Mucosa of stomach (tissue), 1 donor: ENCODE measurements around the gene DHX35.
A peak's percentile ranks its signal among the peaks of the same experiment; 100 is the strongest.

Source experiments
- H3K27me3 ChIP-seq: one replicate; pipeline ENCODE4 v1.7.0; 2013; ENCODE audit warnings: mild to moderate bottlenecking, low read length; ENCODE audit not compliant: control insufficient read depth, insufficient read depth
- H3K36me3 ChIP-seq: one replicate; pipeline ENCODE4 v1.7.0; 2013; ENCODE audit warnings: low read length; ENCODE audit not compliant: control insufficient read depth, insufficient read depth
- H3K4me1 ChIP-seq: one replicate; pipeline ENCODE4 v1.7.0; 2013; ENCODE audit warnings: mild to moderate bottlenecking, low read length; ENCODE audit not compliant: control insufficient read depth, insufficient read depth
- H3K4me3 ChIP-seq: one replicate; pipeline ENCODE4 v1.7.0; 2013; ENCODE audit warnings: low read length
- H3K9ac ChIP-seq: one replicate; pipeline ENCODE4 v1.7.0; 2013; ENCODE audit warnings: mild to moderate bottlenecking, low read length, moderate library complexity
- H3K9me3 ChIP-seq: one replicate; pipeline ENCODE4 v1.7.0; 2013; ENCODE audit warnings: mild to moderate bottlenecking, low read length, moderate library complexity; ENCODE audit not compliant: control insufficient read depth
- donor health status: Pancreatic carcinoma.

Gene DHX35

GRCh38 chr20:39039261-39039660 is 77.1 kb downstream of the DHX35 start:
- no peak overlapping the region for H3K9ac ChIP-seq
- H3K9me3 ChIP-seq, result no peaks in the 10 kb centered on the region
- no peaks in the 10 kb centered on the region for H3K4me1 ChIP-seq
- peaks cover 13% of the 10 kb centered on the region for H3K36me3 ChIP-seq
- no peak overlapping the region for H3K4me3 ChIP-seq
- H3K27me3 ChIP-seq, result no peaks in the 10 kb centered on the region

- Histone ChIP-seq H3K27me3 (no peaks in the 10 kb centered on the region), H3K9me3 (no peaks in the 10 kb centered on the region), H3K4me3 (no peak overlapping the region), H3K4me1 (no peaks in the 10 kb centered on the region), H3K9ac (no peak overlapping the region), H3K36me3 (peaks cover 13% of the 10 kb centered on the region)
Measured at GRCh38 chr20:39040116-39040515, 78.0 kb downstream of the DHX35 start.

- H3K9me3 ChIP-seq, result no peaks in the 10 kb centered on the region
- H3K36me3 ChIP-seq, result peaks cover 13% of the 10 kb centered on the region
- H3K27me3 ChIP-seq, result no peaks in the 10 kb centered on the region
- H3K4me3 ChIP-seq, result no peak overlapping the region
- H3K4me1 ChIP-seq, result no peaks in the 10 kb centered on the region
- no peak overlapping the region for H3K9ac ChIP-seq
Measured at GRCh38 chr20:39041067-39041466, 78.9 kb downstream of the DHX35 start.

DNA sequence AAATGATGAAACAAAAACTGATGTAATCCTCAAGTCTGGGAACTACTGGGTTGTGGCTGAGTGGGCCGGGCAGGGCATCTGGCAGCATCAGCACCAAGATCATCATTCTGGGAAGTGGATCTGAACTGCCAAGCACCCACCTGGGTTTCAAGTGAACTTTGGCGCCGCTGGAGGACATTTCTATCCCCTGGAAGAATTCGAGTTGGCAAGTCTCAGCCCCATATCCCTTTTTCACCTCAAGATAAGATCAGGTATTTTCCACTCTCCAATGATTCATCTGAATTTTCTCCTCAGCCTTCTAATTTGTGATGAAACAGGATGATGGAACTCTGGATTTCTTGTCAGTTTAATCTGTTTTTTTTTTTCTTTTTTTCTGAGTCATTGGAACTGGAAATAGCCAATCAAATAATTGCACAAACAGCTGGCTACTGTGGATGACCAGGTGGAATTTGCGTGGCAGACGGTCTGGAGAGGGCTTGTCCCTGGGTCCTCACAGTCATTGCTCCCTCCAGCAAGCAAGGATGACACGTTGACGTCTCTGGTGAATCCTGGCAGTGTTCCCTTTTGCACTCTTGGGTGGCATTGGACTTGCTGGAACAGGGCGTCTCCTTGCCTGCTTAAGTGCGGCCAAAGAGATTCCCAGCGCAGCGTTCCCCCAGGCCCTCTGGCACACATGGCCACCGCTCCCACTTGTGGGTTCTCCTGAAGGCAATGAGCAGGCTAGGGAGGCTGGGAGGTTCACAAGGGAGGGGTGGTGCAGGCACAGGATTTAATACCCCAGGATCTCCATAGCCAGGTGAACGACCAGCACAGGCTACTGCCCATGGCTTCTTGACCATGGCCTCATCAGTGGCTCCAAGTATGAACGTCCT is 80.4 kb downstream of the DHX35 start:
- no peak overlapping the region for H3K9ac ChIP-seq
- H3K4me3 ChIP-seq, result no peak overlapping the region
- H3K36me3 ChIP-seq, result peaks cover 13% of the 10 kb centered on the region
- H3K9me3 ChIP-seq, result no peaks in the 10 kb centered on the region
- H3K27me3 ChIP-seq, result no peaks in the 10 kb centered on the region
- no peaks in the 10 kb centered on the region for H3K4me1 ChIP-seq

DNA sequence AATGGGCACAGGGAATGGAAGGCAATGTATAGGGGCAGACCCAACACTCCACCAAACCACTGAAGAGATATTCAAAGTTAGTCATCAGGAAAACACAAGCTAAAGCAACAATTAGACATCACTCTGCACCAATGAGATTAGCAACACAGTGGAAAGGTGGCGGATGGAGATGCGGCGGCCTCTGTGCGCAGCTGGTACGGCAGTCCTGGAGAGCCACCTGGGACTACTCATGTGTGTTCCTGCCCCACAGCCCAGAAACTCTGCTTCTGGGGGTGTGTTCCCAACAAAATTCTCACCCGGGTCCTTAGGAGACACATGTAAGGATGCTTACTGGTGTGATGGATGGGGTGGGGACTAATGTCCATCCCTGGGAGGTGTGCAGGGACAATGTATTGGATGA is 82.4 kb downstream of the DHX35 start:
- Histone ChIP-seq H3K36me3 (peaks cover 7% of the 10 kb centered on the region), H3K27me3 (no peaks in the 10 kb centered on the region), H3K9me3 (no peaks in the 10 kb centered on the region), H3K4me1 (no peaks in the 10 kb centered on the region), H3K4me3 (no peak overlapping the region), H3K9ac (no peak overlapping the region)

DNA sequence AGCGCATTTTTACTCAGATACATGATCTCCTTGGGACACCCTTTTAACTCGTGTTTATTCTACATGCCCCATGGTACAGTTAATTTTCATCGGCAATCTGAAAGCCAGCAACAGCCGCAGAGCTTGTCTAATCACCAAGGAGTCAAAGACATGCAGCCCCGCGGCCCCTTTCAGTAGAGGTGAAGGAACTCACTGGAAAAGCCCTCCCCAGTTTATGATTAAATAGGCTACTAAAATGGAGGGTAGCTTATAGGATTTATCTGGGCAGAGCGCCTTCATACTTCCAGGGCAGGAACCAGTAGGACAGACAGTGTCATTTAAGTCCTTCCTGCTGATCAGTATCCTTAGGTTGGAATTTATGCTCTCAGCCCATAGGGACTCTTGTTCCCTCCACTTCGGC is 83.5 kb downstream of the DHX35 start:
- Histone ChIP-seq H3K36me3 (peaks cover 3% of the 10 kb centered on the region), H3K4me1 (peaks cover 6% of the 10 kb centered on the region)

DNA sequence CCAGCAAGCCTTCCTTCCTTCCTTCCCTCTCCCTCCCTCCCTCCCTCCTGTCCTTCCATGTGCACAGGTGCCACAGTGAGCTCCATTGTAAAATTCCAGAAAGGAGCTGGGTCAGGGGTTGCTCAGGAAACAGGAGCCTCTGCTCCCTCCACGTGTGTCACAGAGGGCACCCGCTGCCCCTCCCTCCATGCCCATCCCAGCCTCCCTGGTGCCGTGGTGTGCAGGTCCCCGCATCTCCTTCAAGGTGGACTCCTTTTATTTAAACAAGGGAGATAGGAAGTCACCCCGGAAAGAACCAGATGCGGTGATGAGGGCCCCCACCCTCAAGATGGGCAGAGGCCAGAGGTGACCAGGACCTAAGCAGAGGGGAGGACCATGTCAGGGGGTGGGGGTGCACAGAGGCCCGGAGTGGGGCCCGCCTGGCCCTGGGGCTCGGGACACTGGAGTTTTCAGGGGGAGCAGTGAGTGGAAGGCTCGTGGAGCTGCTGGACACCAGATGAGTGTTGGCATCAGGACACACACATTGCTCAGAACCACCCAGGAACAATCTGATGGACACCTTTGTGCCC is 85.4 kb downstream of the DHX35 start:
- Histone ChIP-seq H3K4me1 (peaks cover 6% of the 10 kb centered on the region), H3K9ac (no peak overlapping the region), H3K9me3 (no peaks in the 10 kb centered on the region), H3K27me3 (no peaks in the 10 kb centered on the region), H3K4me3 (no peak overlapping the region), H3K36me3 (peaks cover 3% of the 10 kb centered on the region)

More for the DNA sequence above, 83.5 kb downstream of the DHX35 start:
- Histone ChIP-seq H3K4me3 (no peak overlapping the region), H3K9me3 (no peaks in the 10 kb centered on the region), H3K9ac (no peak overlapping the region), H3K27me3 (no peaks in the 10 kb centered on the region)

DNA sequence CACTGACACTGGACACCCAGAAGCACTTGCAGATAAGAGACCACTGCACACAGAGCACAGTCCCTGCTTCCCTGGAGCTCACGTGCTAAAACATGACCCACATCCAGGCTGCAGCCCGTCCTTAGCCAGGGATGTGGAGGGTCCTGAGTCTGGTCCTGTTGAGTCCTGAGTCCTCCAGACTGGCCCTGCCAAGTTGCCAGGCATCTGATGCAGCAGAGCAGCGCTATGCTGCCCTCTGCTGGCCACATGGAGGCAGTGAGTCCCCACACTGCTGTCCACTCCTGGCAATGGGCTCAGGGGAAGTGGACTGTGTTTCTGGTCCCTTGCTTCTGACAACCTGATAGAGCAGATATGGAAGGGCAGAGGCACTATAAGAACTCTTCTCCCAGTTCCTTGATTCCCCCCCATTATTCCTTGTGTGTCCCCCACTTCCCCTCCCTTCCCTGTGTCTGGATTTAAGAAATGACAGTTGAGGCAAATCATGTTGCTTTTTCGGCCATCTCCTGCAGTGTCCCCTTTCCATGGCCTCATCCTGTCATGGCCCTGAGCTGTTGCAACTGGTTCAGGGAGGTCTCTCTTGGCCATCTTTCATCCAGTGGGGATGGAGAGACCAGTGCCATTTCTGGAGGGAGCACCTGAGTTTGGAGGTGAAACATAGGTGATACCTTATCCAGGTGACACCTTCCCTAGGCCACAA is 86.0 kb downstream of the DHX35 start:
- Histone ChIP-seq H3K9me3 (no peaks in the 10 kb centered on the region), H3K36me3 (no peaks in the 10 kb centered on the region), H3K4me3 (no peak overlapping the region), H3K4me1 (peaks cover 6% of the 10 kb centered on the region), H3K27me3 (no peaks in the 10 kb centered on the region), H3K9ac (no peak overlapping the region)

GRCh38 chr20:39049148-39049547 is 87.0 kb downstream of the DHX35 start:
- Histone ChIP-seq H3K9me3 (no peaks in the 10 kb centered on the region), H3K9ac (peak overlapping the region; percentile 90), H3K36me3 (no peaks in the 10 kb centered on the region), H3K4me3 (no peak overlapping the region), H3K27me3 (no peaks in the 10 kb centered on the region), H3K4me1 (peaks cover 6% of the 10 kb centered on the region)

DNA sequence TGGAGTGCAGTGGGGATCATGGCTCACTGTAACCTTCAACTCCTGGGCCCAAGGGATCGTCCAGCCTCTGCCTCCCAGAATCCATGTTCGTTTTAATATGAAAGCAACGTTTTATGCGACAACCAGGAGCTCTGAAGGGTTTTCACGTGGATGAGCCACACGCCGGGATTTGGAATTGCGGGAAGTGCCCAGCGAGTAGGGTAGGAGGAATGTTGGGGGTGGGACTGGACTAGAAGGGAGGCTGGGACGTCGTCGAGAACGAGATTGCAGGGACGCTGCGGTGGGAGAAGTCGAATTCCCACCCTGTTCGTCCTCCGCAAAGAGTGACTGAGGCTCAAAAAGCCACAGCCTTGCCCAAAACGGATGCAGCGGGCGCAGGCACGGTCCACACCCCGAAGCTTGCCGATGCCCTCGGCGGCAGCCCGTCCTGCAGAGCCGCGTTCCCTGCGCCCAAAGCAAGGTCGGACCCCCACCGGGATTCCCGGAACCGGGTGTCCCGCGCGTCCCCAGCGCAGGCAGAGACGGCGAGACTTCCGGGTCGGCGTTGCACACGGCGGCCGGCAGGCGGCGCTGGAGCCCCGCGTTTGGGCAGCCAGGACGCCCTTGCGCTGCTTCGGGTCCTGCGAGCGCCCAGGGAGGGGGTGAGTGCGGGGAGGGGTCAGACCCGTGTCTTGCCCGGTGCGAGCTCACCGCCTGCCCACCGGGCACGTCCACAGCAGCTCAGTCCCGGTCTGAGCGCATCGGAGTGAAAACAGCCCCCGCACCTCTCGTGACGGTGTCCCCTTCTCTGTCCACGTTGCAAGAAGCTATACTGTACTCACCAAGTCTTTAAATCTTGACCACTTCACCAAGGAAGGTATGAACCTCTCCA is 87.8 kb downstream of the DHX35 start:
- H3K4me1 ChIP-seq, result peaks cover 6% of the 10 kb centered on the region
- peak overlapping the region; percentile 91 for H3K4me3 ChIP-seq
- H3K36me3 ChIP-seq, result no peaks in the 10 kb centered on the region
- H3K9me3 ChIP-seq, result no peaks in the 10 kb centered on the region
- H3K27me3 ChIP-seq, result no peaks in the 10 kb centered on the region
- H3K9ac ChIP-seq, result peak overlapping the region; percentile 90

GRCh38 chr20:39050555-39050902 is 88.4 kb downstream of the DHX35 start:
- Histone ChIP-seq H3K4me1 (peaks cover 6% of the 10 kb centered on the region), H3K4me3 (peak overlapping the region; percentile 91), H3K36me3 (no peaks in the 10 kb centered on the region), H3K9ac (peak overlapping the region; percentile 90), H3K27me3 (no peaks in the 10 kb centered on the region), H3K9me3 (no peaks in the 10 kb centered on the region)
